Erythroblast (primary cell): ENCODE data around the gene DPF3.

ENCODE experiments used
- GATA1 ChIP-seq: IDR thresholded peaks from 2 replicates; pipeline ENCODE4 v1.6.1; 2011; ENCODE audit warnings: low read depth, mild to moderate bottlenecking, control low read depth, low read length, moderate library complexity
- POLR2A ChIP-seq: IDR thresholded peaks from 2 replicates; pipeline ENCODE4 v1.6.1; 2011; ENCODE audit warnings: mild to moderate bottlenecking, low read length

GRCh38 chr14:72925171-72925759 is 31.4 kb upstream of the DPF3 start:
- TF ChIP-seq POLR2A (no peak), GATA1 (no peak)
